PC-3 (cell line): ENCODE measurements around the gene G6PC3. TPM values are rescaled to one million over a fixed set of nuclear protein-coding genes. Genes with fewer than 3 reads are reported as not detected.

Experiments
- ATAC-seq: fragments of 200-7000 bp; cut with Tn5 transposase; 2 replicates; pipeline ENCODE4 v1.9.1; 2020; ENCODE audit warnings: mild to moderate bottlenecking, moderate library complexity
- BruUV-seq: library from RNA; stranded (reverse); fragments of 400-500 nt; replicated peaks from 2 replicates; lab custom pipeline; 2021; lab: Mats Ljungman, UMichigan
- CTCF ChIA-PET: fragments of 300-600 bp; sonication (Branson Sonifier 250); formaldehyde crosslinking; loops from one replicate; lab custom pipeline; 2022; ENCODE audit warnings: antibody characterized with exemption; lab: Charles Lee
- POLR2A ChIA-PET: fragments of 300-600 bp; sonication (Branson Sonifier 250); formaldehyde crosslinking; loops from one replicate; lab custom pipeline; 2022; ENCODE audit warnings: antibody characterized with exemption; ENCODE audit not compliant: unreplicated experiment; lab: Charles Lee
- DNase-seq: peaks from one replicate; pipeline ENCODE4 v3.0.0-alpha.2; 2015
- H2AFZ ChIP-seq: fragments of 300-600 bp; sonication (generic); 2 replicates; pipeline ENCODE4 v1.6.0; 2016; ENCODE audit warnings: antibody characterized with exemption, low read length
- H3F3A ChIP-seq: fragments of 300-600 bp; sonication (generic); one replicate; pipeline ENCODE4 v1.6.0; 2017; ENCODE audit warnings: antibody characterized with exemption, low read length, control low read depth, mild to moderate bottlenecking; ENCODE audit not compliant: unreplicated experiment
- H3K27ac ChIP-seq: fragments of 300-600 bp; sonication (generic); 2 replicates; pipeline ENCODE4 v1.5.1; 2016; ENCODE audit warnings: mild to moderate bottlenecking, low read length
- H3K27me3 ChIP-seq: fragments of 300-600 bp; sonication (generic); 2 replicates; pipeline ENCODE4 v1.6.1; 2016; ENCODE audit warnings: low read length, mixed read lengths
- H3K36me3 ChIP-seq: fragments of 300-600 bp; sonication (generic); 2 replicates; pipeline ENCODE4 v1.6.1; 2016; ENCODE audit warnings: low read depth, mixed run types, low read length, mixed read lengths
- H3K4me1 ChIP-seq: fragments of 300-600 bp; sonication (generic); 2 replicates; pipeline ENCODE4 v1.5.1; 2016; ENCODE audit warnings: low read length; ENCODE audit not compliant: insufficient read depth
- H3K4me2 ChIP-seq: fragments of 300-600 bp; sonication (generic); 2 replicates; pipeline ENCODE4 v1.6.0; 2016; ENCODE audit warnings: low read length
- H3K4me3 ChIP-seq: fragments of 300-600 bp; sonication (generic); 2 replicates; pipeline ENCODE4 v1.5.1; 2016; ENCODE audit warnings: mild to moderate bottlenecking, low read length, mixed read lengths
- H3K79me2 ChIP-seq: fragments of 300-600 bp; sonication (generic); 2 replicates; pipeline ENCODE4 v1.6.1; 2017; ENCODE audit warnings: low read length, mixed read lengths
- H3K9ac ChIP-seq: fragments of 300-600 bp; sonication (generic); 2 replicates; pipeline ENCODE4 v1.6.0; 2016; ENCODE audit warnings: mild to moderate bottlenecking, low read length
- H3K9me2 ChIP-seq: fragments of 300-600 bp; sonication (generic); replicated peaks from 2 replicates; pipeline ENCODE4 v1.6.1; 2016; ENCODE audit warnings: mixed run types, low read length, mixed read lengths
- H3K9me3 ChIP-seq: fragments of 300-600 bp; sonication (generic); 2 replicates; pipeline ENCODE4 v1.6.1; 2016; ENCODE audit warnings: low read length, mixed read lengths
- H4K20me1 ChIP-seq: fragments of 300-600 bp; sonication (generic); 2 replicates; pipeline ENCODE4 v1.6.1; 2016; ENCODE audit warnings: low read length, mixed read lengths
- CTCF ChIP-seq: fragments of 300-600 bp; sonication (generic); conservative IDR thresholded peaks from 2 replicates; pipeline ENCODE4 v1.5.1; 2017; ENCODE audit warnings: antibody characterized with exemption, low read depth, mild to moderate bottlenecking, low read length
- EZH2 ChIP-seq: fragments of 300-600 bp; sonication (generic); IDR thresholded peaks from one replicate; pipeline ENCODE4 v1.6.1; 2017; ENCODE audit warnings: antibody characterized with exemption, mild to moderate bottlenecking, low read length; ENCODE audit not compliant: unreplicated experiment
- EZH2phosphoT487 ChIP-seq: fragments of 300-600 bp; sonication (generic); IDR thresholded peaks from 2 replicates; pipeline ENCODE4 v1.6.1; 2018; ENCODE audit warnings: mild to moderate bottlenecking, antibody characterized with exemption, low read length, borderline replicate concordance
- intact Hi-C: fragments of 100-400 bp; cut with micrococcal nuclease; formaldehyde crosslinking; loops from 2 replicates; pipeline ENCODE4 v1.9.0; 2023
- total RNA-seq: library from RNA; depleted of rRNA; stranded (reverse); fragments of >200 nt; gene quantifications from 2 replicates; pipeline ENCODE4 v1.2.3, GENCODE V29; 2014

G6PC3 gene
- total RNA-seq, 1 experiment from 2014 or later, result 69.5 TPM

DNA sequence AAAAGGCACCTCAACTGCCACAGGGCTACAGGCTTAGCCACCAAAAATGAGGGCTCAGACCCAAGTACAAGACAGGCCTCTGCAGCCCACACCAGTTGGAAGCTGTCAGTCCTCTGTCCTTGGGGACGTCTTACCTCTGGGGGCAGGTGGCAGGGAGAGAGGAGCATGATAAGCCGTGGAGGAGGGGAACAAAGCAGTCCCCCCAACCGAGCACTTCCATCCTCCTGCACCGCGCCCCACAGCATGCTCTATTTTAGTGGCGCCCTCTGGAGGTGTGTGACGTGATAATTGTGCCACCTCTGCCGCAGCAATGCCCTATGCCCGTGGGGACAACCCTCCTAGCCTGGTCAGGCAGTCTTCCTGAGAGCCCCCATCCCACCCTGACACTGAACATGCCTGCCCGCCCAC is 13.6 kb downstream of the G6PC3 start:
- TF ChIP-seq CTCF, result peak; percentile 65
- TF ChIP-seq EZH2phosphoT487, result no peak
- ChIA-PET CTCF (interaction anchor here (0.6 to 1.9 kb wide), 8 partner anchors 11 to 84 kb away, joined by 3 to 42 read pairs (median 11); partner anchors contain the start of gene HDAC5), POLR2A (interaction anchor here (1.0 kb wide), 1 partner anchor 9 kb away, joined by 4 read pairs; no protein-coding TSS in a partner anchor)
- no peak overlapping the region for H3K9ac ChIP-seq
- no TSS peak for BruUV-seq
- H3K36me3 ChIP-seq, result peaks cover 4% of the 10 kb centered on the region; the same call in 1 of the 2 replicates
- no peaks in the 10 kb centered on the region for H3K9me3 ChIP-seq
- no peak overlapping the region for H3K4me3 ChIP-seq
- ATAC-seq (no peak), DNase-seq (peak; percentile 41)
- H2AFZ ChIP-seq, result no peak overlapping the region
- no peaks in the 10 kb centered on the region for H4K20me1 ChIP-seq
- no peaks in the 10 kb centered on the region for H3K27me3 ChIP-seq
- no peaks in the 10 kb centered on the region for H3K79me2 ChIP-seq
- H3K4me1 ChIP-seq, result peaks cover 18% of the 10 kb centered on the region
- H3K4me2 ChIP-seq, result no peak overlapping the region
- H3F3A ChIP-seq, result peaks cover 3% of the 10 kb centered on the region
- no peaks in the 10 kb centered on the region for H3K9me2 ChIP-seq
- H3K27ac ChIP-seq, result no peak overlapping the region
- intact Hi-C loops, result no loop called here

DNA sequence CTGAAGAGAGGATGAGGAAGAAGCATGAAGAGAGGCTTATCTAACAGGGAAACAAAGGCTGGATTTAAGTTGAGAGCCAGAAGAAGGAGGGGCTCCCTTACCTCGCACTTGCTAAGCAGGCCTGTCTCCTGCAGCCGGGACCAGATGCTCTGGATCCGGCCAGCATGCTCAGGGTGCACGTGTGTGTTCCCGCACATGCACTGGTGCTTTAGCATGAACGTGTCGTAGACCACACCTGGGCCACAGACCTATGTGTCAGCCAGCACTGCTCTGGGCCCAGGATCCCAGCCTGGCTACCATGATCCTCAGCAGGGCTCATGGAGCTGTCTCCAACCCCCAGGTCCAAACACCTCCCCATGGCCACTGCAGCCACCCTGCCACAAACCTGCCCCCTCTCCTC is 14.4 kb downstream of the G6PC3 start:
- intact Hi-C loops, result no loop called here
- H3K4me2 ChIP-seq, result no peak overlapping the region
- no peak for ATAC-seq
- no peak overlapping the region for H3K9ac ChIP-seq
- H3F3A ChIP-seq, result peaks cover 3% of the 10 kb centered on the region
- no peak overlapping the region for H3K4me3 ChIP-seq
- no peak overlapping the region for H3K27ac ChIP-seq
- no TSS peak for BruUV-seq
- peaks cover 4% of the 10 kb centered on the region; the same call in 1 of the 2 replicates for H3K36me3 ChIP-seq
- DNase-seq, result no peak
- no peaks in the 10 kb centered on the region for H3K9me3 ChIP-seq
- no peaks in the 10 kb centered on the region for H3K79me2 ChIP-seq
- peaks cover 18% of the 10 kb centered on the region for H3K4me1 ChIP-seq
- no peaks in the 10 kb centered on the region for H4K20me1 ChIP-seq
- ChIA-PET CTCF (interaction anchor here (0.6 kb wide), 1 partner anchor 79 kb away, joined by 3 read pairs; no protein-coding TSS in a partner anchor), POLR2A (interaction anchor here (0.6 to 1.0 kb wide), 2 partner anchors 10 to 242 kb away, joined by 3 to 4 read pairs; no protein-coding TSS in a partner anchor)
- no peak for TF ChIP-seq EZH2
- no peak for TF ChIP-seq EZH2phosphoT487
- no peak for TF ChIP-seq CTCF
- H3K27me3 ChIP-seq, result no peaks in the 10 kb centered on the region
- H2AFZ ChIP-seq, result no peak overlapping the region
- H3K9me2 ChIP-seq, result no peaks in the 10 kb centered on the region

- H3K27ac ChIP-seq, result peak overlapping the region; percentile 79
- CTCF ChIA-PET, result no interaction called here
- no peaks in the 10 kb centered on the region for H3K27me3 ChIP-seq
- peaks cover 18% of the 10 kb centered on the region for H3K4me1 ChIP-seq
- H3K9ac ChIP-seq, result peak overlapping the region; percentile 63
- TF ChIP-seq CTCF, result no peak
- TF ChIP-seq EZH2, result no peak
- no peak for TF ChIP-seq EZH2phosphoT487
- ATAC-seq (no peak), DNase-seq (no peak)
- H2AFZ ChIP-seq, result no peak overlapping the region
- H3K9me3 ChIP-seq, result no peaks in the 10 kb centered on the region
- no peak overlapping the region for H3K4me3 ChIP-seq
- POLR2A ChIA-PET, result no interaction called here
- peaks cover 3% of the 10 kb centered on the region for H3F3A ChIP-seq
- BruUV-seq, result no TSS peak
- intact Hi-C loops, result no loop called here
- no peaks in the 10 kb centered on the region for H4K20me1 ChIP-seq
- H3K9me2 ChIP-seq, result no peaks in the 10 kb centered on the region
- no peaks in the 10 kb centered on the region for H3K79me2 ChIP-seq
- peaks cover 4% of the 10 kb centered on the region; the same call in 1 of the 2 replicates for H3K36me3 ChIP-seq
- no peak overlapping the region for H3K4me2 ChIP-seq
These were observed 15.4 kb downstream of the G6PC3 start for GRCh38 chr17:44085908-44086307.
